ENCODE measurements around the gene ST6GAL1. TPM values are rescaled to one million over a fixed set of nuclear protein-coding genes. Genes with fewer than 3 reads are reported as not detected.

The ST6GAL1 gene
- total and polyA plus RNA-seq, 4 experiments from 2014 or later = 165 to 232 (median 197) TPM

- ChIA-PET POLR2A (ENCODE audit: partially characterized antibody) (interaction anchor here (0.8 to 1.4 kb wide), 3 partner anchors 15 to 229 kb away, joined by 3 to 8 read pairs (median 5); partner anchors contain the start of gene EIF4A2), CTCF (ENCODE audit: partially characterized antibody) (interaction anchor here (0.7 to 1.4 kb wide), 4 partner anchors 10 to 162 kb away, joined by 3 to 4 read pairs (median 3); partner anchors contain the start of gene RPL39L)
- no peak for DNase-seq
- H3K4me3 ChIP-seq (ENCODE audit: low read length in 2 of 2) = no peak overlapping the region
- H3K36me3 ChIP-seq (ENCODE audit: insufficient read depth, low read length) = peaks cover 4% of the 10 kb centered on the region
- H3K27ac ChIP-seq (ENCODE audit: low read depth, low read length) = peak overlapping the region; percentile 41
- no peaks in the 10 kb centered on the region for H3K27me3 ChIP-seq (ENCODE audit: insufficient read depth, low read length)
- intact Hi-C loops (cut with micrococcal nuclease) = loop anchor here (1.0 kb wide), 1 partner anchor 15 kb away; no protein-coding TSS in a partner anchor
- peaks cover 0 to 8% (median 0%) of the 10 kb centered on the region in 8 donors for H3K9me3 Mint-ChIP-seq
- peaks cover 41 to 72% (median 58%) of the 10 kb centered on the region in 4 donors for H3K4me1 Mint-ChIP-seq
- H3K4me3 Mint-ChIP-seq = peak overlapping the region in 5 of 8 donors; percentile 25 to 88 (median 35)
- no peaks in the 10 kb centered on the region for H3K27me3 Mint-ChIP-seq
- no peaks in the 10 kb centered on the region for H3K9me3 ChIP-seq (ENCODE audit: control insufficient read depth in 1 of 2, low read length in 2 of 2)
- H3K36me3 Mint-ChIP-seq = peaks cover 36 to 37% of the 10 kb centered on the region in 2 donors
- H3K27ac Mint-ChIP-seq = peak overlapping the region; percentile 81 to 96 (median 92)
- peaks cover 68% of the 10 kb centered on the region for H3K4me1 ChIP-seq (ENCODE audit: insufficient read depth, low read length)
Observed at GRCh38 chr3:187011915-187012314, 81.6 kb downstream of the ST6GAL1 start.

GRCh38 chr3:187012609-187013051, 82.3 kb downstream of the ST6GAL1 start:
- Mint-ChIP-seq H3K9me3 (peaks cover 0 to 8% (median 0%) of the 10 kb centered on the region in 8 donors), H3K27me3 (no peaks in the 10 kb centered on the region), H3K4me3 (peak overlapping the region; percentile 37 to 88 (median 83)), H3K27ac (peak overlapping the region; percentile 82 to 97 (median 96)), H3K4me1 (peaks cover 36 to 69% (median 53%) of the 10 kb centered on the region in 4 donors), H3K36me3 (peaks cover 32 to 34% of the 10 kb centered on the region in 2 donors)
- peak overlapping the region; percentile 41 for H3K27ac ChIP-seq (ENCODE audit: low read depth, low read length)
- peak; percentile 33 to 74 (median 54) for DNase-seq
- ChIA-PET CTCF (ENCODE audit: partially characterized antibody) (interaction anchor here (1.0 to 2.0 kb wide), 2 partner anchors 14 to 81 kb away, joined by 4 to 11 read pairs; no protein-coding TSS in a partner anchor), POLR2A (ENCODE audit: partially characterized antibody) (interaction anchor here (1.4 kb wide), 2 partner anchors 14 to 81 kb away, joined by 5 to 10 read pairs; no protein-coding TSS in a partner anchor)
- no peaks in the 10 kb centered on the region for H3K27me3 ChIP-seq (ENCODE audit: insufficient read depth, low read length)
- intact Hi-C loops (cut with micrococcal nuclease) = loop anchor here (1.0 kb wide), 1 partner anchor 15 kb away; no protein-coding TSS in a partner anchor
- H3K9me3 ChIP-seq (ENCODE audit: control insufficient read depth in 1 of 2, low read length in 2 of 2) = no peaks in the 10 kb centered on the region
- H3K36me3 ChIP-seq (ENCODE audit: insufficient read depth, low read length) = peaks cover 10% of the 10 kb centered on the region
- peak overlapping the region in 1 of 2 donors; percentile 8 for H3K4me3 ChIP-seq (ENCODE audit: low read length in 2 of 2)
- H3K4me1 ChIP-seq (ENCODE audit: insufficient read depth, low read length) = peaks cover 63% of the 10 kb centered on the region

- ChIA-PET POLR2A (ENCODE audit: partially characterized antibody) (interaction anchor here (1.4 kb wide), 1 partner anchor 13 kb away, joined by 10 read pairs; no protein-coding TSS in a partner anchor), CTCF (ENCODE audit: partially characterized antibody) (interaction anchor here (1.0 to 2.0 kb wide), 2 partner anchors 14 to 81 kb away, joined by 4 to 11 read pairs; no protein-coding TSS in a partner anchor)
- Histone ChIP-seq H3K27ac (ENCODE audit: low read depth, low read length) (peak overlapping the region; percentile 41), H3K36me3 (ENCODE audit: insufficient read depth, low read length) (peaks cover 11% of the 10 kb centered on the region), H3K4me3 (ENCODE audit: low read length in 2 of 2) (no peak overlapping the region), H3K27me3 (ENCODE audit: insufficient read depth, low read length) (no peaks in the 10 kb centered on the region), H3K4me1 (ENCODE audit: insufficient read depth, low read length) (peaks cover 61% of the 10 kb centered on the region), H3K9me3 (ENCODE audit: control insufficient read depth in 1 of 2, low read length in 2 of 2) (no peaks in the 10 kb centered on the region)
- peak overlapping the region; percentile 82 to 97 (median 96) for H3K27ac Mint-ChIP-seq
- H3K9me3 Mint-ChIP-seq = peaks cover 0 to 2% (median 0%) of the 10 kb centered on the region in 8 donors
- peaks cover 29 to 30% of the 10 kb centered on the region in 2 donors for H3K36me3 Mint-ChIP-seq
- H3K4me3 Mint-ChIP-seq = peak overlapping the region in 5 of 8 donors; percentile 37 to 88 (median 86)
- intact Hi-C loops (cut with micrococcal nuclease) = no loop called here
- peaks cover 33 to 69% (median 51%) of the 10 kb centered on the region in 4 donors for H3K4me1 Mint-ChIP-seq
- H3K27me3 Mint-ChIP-seq = no peaks in the 10 kb centered on the region
- no peak for DNase-seq
Observed at GRCh38 chr3:187013159-187013716, 82.9 kb downstream of the ST6GAL1 start.

GRCh38 chr3:187014417-187014864, 84.1 kb downstream of the ST6GAL1 start:
- no peak overlapping the region for H3K27ac ChIP-seq (ENCODE audit: low read depth, low read length)
- DNase-seq = no peak
- H3K4me3 ChIP-seq (ENCODE audit: low read length in 2 of 2) = no peak overlapping the region
- no peaks in the 10 kb centered on the region for H3K9me3 ChIP-seq (ENCODE audit: control insufficient read depth in 1 of 2, low read length in 2 of 2)
- no peaks in the 10 kb centered on the region for H3K9me3 Mint-ChIP-seq
- H3K36me3 ChIP-seq (ENCODE audit: insufficient read depth, low read length) = peaks cover 14% of the 10 kb centered on the region
- H3K4me1 ChIP-seq (ENCODE audit: insufficient read depth, low read length) = peaks cover 71% of the 10 kb centered on the region
- no peak overlapping the region for H3K4me3 Mint-ChIP-seq
- H3K27ac Mint-ChIP-seq = peak overlapping the region in 5 of 7 donors; percentile 30 to 84 (median 71)
- peaks cover 28 to 35% of the 10 kb centered on the region in 2 donors for H3K36me3 Mint-ChIP-seq
- ChIA-PET POLR2A (ENCODE audit: partially characterized antibody) (no interaction called here), CTCF (ENCODE audit: partially characterized antibody) (interaction anchor here (2.0 kb wide), 1 partner anchor 13 kb away, joined by 11 read pairs; no protein-coding TSS in a partner anchor)
- peaks cover 40 to 77% (median 58%) of the 10 kb centered on the region in 4 donors for H3K4me1 Mint-ChIP-seq
- H3K27me3 Mint-ChIP-seq = no peaks in the 10 kb centered on the region
- H3K27me3 ChIP-seq (ENCODE audit: insufficient read depth, low read length) = no peaks in the 10 kb centered on the region
- intact Hi-C loops (cut with micrococcal nuclease) = no loop called here

- Mint-ChIP-seq H3K36me3 (peaks cover 28 to 40% of the 10 kb centered on the region in 2 donors), H3K27ac (peak overlapping the region; percentile 45 to 89 (median 84)), H3K9me3 (no peaks in the 10 kb centered on the region), H3K27me3 (no peaks in the 10 kb centered on the region), H3K4me3 (peak overlapping the region in 4 of 8 donors; percentile 13 to 58 (median 36)), H3K4me1 (peaks cover 48 to 93% (median 69%) of the 10 kb centered on the region in 4 donors)
- H3K36me3 ChIP-seq (ENCODE audit: insufficient read depth, low read length) = peaks cover 14% of the 10 kb centered on the region
- DNase-seq = peak in 1 of 5 donors; percentile 51
- H3K27me3 ChIP-seq (ENCODE audit: insufficient read depth, low read length) = no peaks in the 10 kb centered on the region
- H3K4me1 ChIP-seq (ENCODE audit: insufficient read depth, low read length) = peaks cover 87% of the 10 kb centered on the region
- ChIA-PET POLR2A (ENCODE audit: partially characterized antibody) (interaction anchor here (1.3 to 1.8 kb wide), 3 partner anchors 9 to 12 kb away, joined by 5 to 12 read pairs (median 5); no protein-coding TSS in a partner anchor), CTCF (ENCODE audit: partially characterized antibody) (interaction anchor here (0.7 to 1.1 kb wide), 2 partner anchors 12 to 164 kb away, joined by 3 read pairs; no protein-coding TSS in a partner anchor)
- no peak overlapping the region for H3K4me3 ChIP-seq (ENCODE audit: low read length in 2 of 2)
- intact Hi-C loops (cut with micrococcal nuclease) = no loop called here
- no peaks in the 10 kb centered on the region for H3K9me3 ChIP-seq (ENCODE audit: control insufficient read depth in 1 of 2, low read length in 2 of 2)
- peak overlapping the region; percentile 25 for H3K27ac ChIP-seq (ENCODE audit: low read depth, low read length)
Observed at GRCh38 chr3:187015903-187016638, 85.7 kb downstream of the ST6GAL1 start.

- H3K27ac Mint-ChIP-seq = peak overlapping the region; percentile 48 to 85 (median 82)
- H3K4me3 ChIP-seq (ENCODE audit: low read length in 2 of 2) = no peak overlapping the region
Observed at GRCh38 chr3:187016639-187017345, 86.5 kb downstream of the ST6GAL1 start.

More at GRCh38 chr3:187016639-187017345, 86.5 kb downstream of the ST6GAL1 start:
- no peaks in the 10 kb centered on the region for H3K9me3 ChIP-seq (ENCODE audit: control insufficient read depth in 1 of 2, low read length in 2 of 2)
- ChIA-PET POLR2A (ENCODE audit: partially characterized antibody) (interaction anchor here (1.7 to 1.8 kb wide), 3 partner anchors 9 to 123 kb away, joined by 4 to 12 read pairs (median 5); partner anchors contain the start of gene RPL39L), CTCF (ENCODE audit: partially characterized antibody) (interaction anchor here (0.7 kb wide), 1 partner anchor 12 kb away, joined by 3 read pairs; no protein-coding TSS in a partner anchor)
- peak overlapping the region; percentile 25 for H3K27ac ChIP-seq (ENCODE audit: low read depth, low read length)
- Mint-ChIP-seq H3K36me3 (peaks cover 28 to 39% of the 10 kb centered on the region in 2 donors), H3K4me1 (peaks cover 47 to 89% (median 69%) of the 10 kb centered on the region in 4 donors), H3K4me3 (peak overlapping the region in 2 of 8 donors; percentile 22 to 41), H3K9me3 (no peaks in the 10 kb centered on the region), H3K27me3 (no peaks in the 10 kb centered on the region)
- intact Hi-C loops (cut with micrococcal nuclease) = no loop called here
- peaks cover 14% of the 10 kb centered on the region for H3K36me3 ChIP-seq (ENCODE audit: insufficient read depth, low read length)
- H3K4me1 ChIP-seq (ENCODE audit: insufficient read depth, low read length) = peaks cover 86% of the 10 kb centered on the region
- no peak for DNase-seq
- no peaks in the 10 kb centered on the region for H3K27me3 ChIP-seq (ENCODE audit: insufficient read depth, low read length)

Measured in CD4-positive, alpha-beta memory T cell (primary cell).